Activated naive CD8-positive, alpha-beta T cell treated with anti-CD3 and anti-CD28 coated beads, Interleukin-2, amount 50 U/mL, for 24 hours (primary cell): Measurements from ENCODE around the gene USP24.
A peak's percentile ranks its signal among the peaks of the same experiment; 100 is the strongest.
"Not testable (repeated sequence)": the region's sequence is repeated elsewhere in the genome, so short reads cannot be mapped to it uniquely, and the experiment has no call there.

ENCODE experiments used
- ATAC-seq: fragments of 150-1000 bp; cut with Tn5 transposase; one replicate; pipeline ENCODE4 v1.10.0; 2021
- DNase-seq: peaks from one replicate; pipeline ENCODE4 v3.0.0; 2021
- H3K27ac Mint-ChIP-seq: one replicate; pipeline ENCODE4 v1.8.0; 2021; ENCODE audit warnings: mild to moderate bottlenecking, mixed read lengths
- H3K27me3 Mint-ChIP-seq: one replicate; pipeline ENCODE4 v1.8.0; 2021; ENCODE audit warnings: mixed read lengths
- H3K36me3 Mint-ChIP-seq: one replicate; pipeline ENCODE4 v1.8.0; 2021; ENCODE audit warnings: low read depth, mixed read lengths
- H3K4me1 Mint-ChIP-seq: one replicate; pipeline ENCODE4 v1.8.0; 2021; ENCODE audit warnings: mixed read lengths
- H3K4me3 Mint-ChIP-seq: one replicate; pipeline ENCODE4 v1.8.0; 2021; ENCODE audit warnings: mild to moderate bottlenecking, moderate library complexity, mixed read lengths
- H3K9me3 Mint-ChIP-seq: one replicate; pipeline ENCODE4 v1.8.0; 2021; ENCODE audit warnings: mixed read lengths

The USP24 gene

GRCh38 chr1:55244476-55245099 is 29.4 kb upstream of the USP24 start:
- Mint-ChIP-seq H3K27ac (no peak overlapping the region), H3K4me3 (no peak overlapping the region), H3K9me3 (no peaks in the 10 kb centered on the region), H3K27me3 (peaks cover 2% of the 10 kb centered on the region), H3K36me3 (no peaks in the 10 kb centered on the region), H3K4me1 (no peaks in the 10 kb centered on the region)
- DNase-seq (no peak), ATAC-seq (no peak)

DNA sequence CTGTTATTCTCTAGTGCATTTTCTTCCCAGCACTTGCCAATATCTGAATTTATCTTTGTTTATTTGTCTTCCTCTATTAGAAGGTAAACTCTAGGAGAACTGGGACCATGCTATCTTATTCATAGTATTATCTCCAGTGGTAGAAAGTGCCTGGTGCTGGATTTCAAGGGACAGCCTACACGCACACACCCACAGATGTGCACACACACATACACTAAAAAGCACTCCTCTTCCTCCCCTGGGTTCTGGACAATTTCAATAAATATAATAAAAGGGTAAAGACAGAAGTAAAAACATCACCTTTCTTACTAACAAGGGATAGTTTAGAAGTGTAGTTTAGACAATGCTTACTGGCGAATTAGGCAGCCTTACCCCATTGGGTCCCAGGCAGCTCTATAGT is 28.5 kb upstream of the USP24 start:
- DNase-seq (no peak), ATAC-seq (no peak)
- no peak overlapping the region for H3K27ac Mint-ChIP-seq
- H3K4me3 Mint-ChIP-seq = no peak overlapping the region
- H3K9me3 Mint-ChIP-seq = no peaks in the 10 kb centered on the region
- no peaks in the 10 kb centered on the region for H3K4me1 Mint-ChIP-seq
- no peaks in the 10 kb centered on the region for H3K36me3 Mint-ChIP-seq
- H3K27me3 Mint-ChIP-seq = peaks cover 2% of the 10 kb centered on the region

DNA sequence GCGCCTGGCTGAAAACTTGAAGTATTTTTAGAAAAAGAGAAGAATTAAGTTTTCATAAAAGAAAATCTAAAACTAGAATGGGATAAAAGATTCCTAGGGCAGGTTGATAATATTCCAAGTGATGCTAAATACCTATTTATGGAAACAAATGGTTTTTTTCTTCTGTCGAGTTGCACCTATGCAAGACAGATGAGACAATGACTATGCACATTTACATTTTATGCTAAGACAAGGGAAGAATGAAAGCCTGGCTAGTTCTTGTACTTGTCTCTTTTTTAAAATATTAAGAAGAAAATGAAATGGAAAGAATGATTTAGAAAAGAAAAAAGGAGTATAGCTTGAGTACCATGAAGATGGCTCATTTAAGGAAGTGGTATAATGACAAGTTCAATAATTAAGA is 24.4 kb upstream of the USP24 start:
- no peak overlapping the region for H3K4me3 Mint-ChIP-seq
- no peaks in the 10 kb centered on the region for H3K4me1 Mint-ChIP-seq
- DNase-seq (no peak), ATAC-seq (no peak)
- no peak overlapping the region for H3K27ac Mint-ChIP-seq
- no peaks in the 10 kb centered on the region for H3K36me3 Mint-ChIP-seq
- no peaks in the 10 kb centered on the region for H3K9me3 Mint-ChIP-seq
- peaks cover 5% of the 10 kb centered on the region for H3K27me3 Mint-ChIP-seq

GRCh38 chr1:55235722-55236121 is 20.6 kb upstream of the USP24 start:
- no peak for DNase-seq
- H3K36me3 Mint-ChIP-seq = no peaks in the 10 kb centered on the region
- no peak overlapping the region for H3K4me3 Mint-ChIP-seq
- no peak for ATAC-seq
- peaks cover 5% of the 10 kb centered on the region for H3K4me1 Mint-ChIP-seq
- H3K27ac Mint-ChIP-seq = no peak overlapping the region
- H3K27me3 Mint-ChIP-seq = peaks cover 14% of the 10 kb centered on the region
- no peaks in the 10 kb centered on the region for H3K9me3 Mint-ChIP-seq

GRCh38 chr1:55234016-55234415 is 18.9 kb upstream of the USP24 start:
- no peak overlapping the region for H3K27ac Mint-ChIP-seq
- H3K4me1 Mint-ChIP-seq = peaks cover 5% of the 10 kb centered on the region
- no peak for ATAC-seq
- H3K9me3 Mint-ChIP-seq = no peaks in the 10 kb centered on the region
- DNase-seq = no peak
- peaks cover 13% of the 10 kb centered on the region for H3K27me3 Mint-ChIP-seq
- H3K4me3 Mint-ChIP-seq = no peak overlapping the region
- H3K36me3 Mint-ChIP-seq = no peaks in the 10 kb centered on the region

- H3K4me3 Mint-ChIP-seq = no peak overlapping the region
These were observed 18.1 kb upstream of the USP24 start for GRCh38 chr1:55233145-55233777.

GRCh38 chr1:55232448-55233144 is 17.4 kb upstream of the USP24 start:
- DNase-seq (no peak), ATAC-seq (no peak)
- Mint-ChIP-seq H3K4me3 (no peak overlapping the region), H3K27ac (no peak overlapping the region), H3K4me1 (peaks cover 5% of the 10 kb centered on the region), H3K9me3 (peaks cover 1% of the 10 kb centered on the region), H3K36me3 (peaks cover 2% of the 10 kb centered on the region), H3K27me3 (peaks cover 13% of the 10 kb centered on the region)

More at GRCh38 chr1:55233145-55233777, 18.1 kb upstream of the USP24 start:
- H3K9me3 Mint-ChIP-seq = no peaks in the 10 kb centered on the region
- ATAC-seq (no peak), DNase-seq (no peak)
- no peak overlapping the region for H3K27ac Mint-ChIP-seq
- H3K27me3 Mint-ChIP-seq = peaks cover 13% of the 10 kb centered on the region
- peaks cover 2% of the 10 kb centered on the region for H3K36me3 Mint-ChIP-seq
- H3K4me1 Mint-ChIP-seq = peaks cover 5% of the 10 kb centered on the region

GRCh38 chr1:55231745-55232144 is 16.6 kb upstream of the USP24 start:
- Mint-ChIP-seq H3K27ac (no peak overlapping the region), H3K27me3 (peaks cover 13% of the 10 kb centered on the region), H3K9me3 (peaks cover 6% of the 10 kb centered on the region), H3K4me1 (peaks cover 5% of the 10 kb centered on the region), H3K4me3 (no peak overlapping the region), H3K36me3 (peaks cover 4% of the 10 kb centered on the region)
- ATAC-seq (no peak), DNase-seq (no peak)

GRCh38 chr1:55230659-55231058 is 15.5 kb upstream of the USP24 start:
- DNase-seq (no peak), ATAC-seq (no peak)
- H3K4me3 Mint-ChIP-seq = no peak overlapping the region
- no peak overlapping the region for H3K27ac Mint-ChIP-seq
- H3K4me1 Mint-ChIP-seq = peaks cover 7% of the 10 kb centered on the region
- H3K36me3 Mint-ChIP-seq = peaks cover 4% of the 10 kb centered on the region
- H3K9me3 Mint-ChIP-seq = peaks cover 6% of the 10 kb centered on the region
- peaks cover 13% of the 10 kb centered on the region for H3K27me3 Mint-ChIP-seq

DNA sequence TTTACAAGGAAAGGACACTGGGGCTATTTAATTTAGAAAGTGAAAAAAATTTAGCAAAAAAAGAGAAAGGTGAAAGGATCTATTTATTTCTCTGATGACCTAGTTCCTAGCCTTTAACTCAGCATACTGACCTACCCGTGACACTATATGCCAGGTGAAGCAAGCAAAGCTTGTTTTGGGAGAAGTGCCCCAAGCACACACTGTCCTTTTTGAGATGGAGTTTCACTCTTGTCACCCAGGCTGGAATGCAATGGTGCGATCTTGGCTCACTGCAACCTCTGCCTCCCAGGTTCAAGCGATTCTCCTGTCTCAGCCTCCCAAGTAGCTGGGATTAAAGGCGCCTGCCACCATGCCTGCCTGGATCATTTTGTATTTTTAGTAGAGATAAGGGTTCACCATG is 14.6 kb upstream of the USP24 start:
- H3K4me1 Mint-ChIP-seq, DNase-seq, H3K36me3 Mint-ChIP-seq, H3K27ac Mint-ChIP-seq, H3K4me3 Mint-ChIP-seq, ATAC-seq, H3K9me3 Mint-ChIP-seq: not testable (repeated sequence)
- H3K27me3 Mint-ChIP-seq = peaks cover 11% of the 10 kb centered on the region

DNA sequence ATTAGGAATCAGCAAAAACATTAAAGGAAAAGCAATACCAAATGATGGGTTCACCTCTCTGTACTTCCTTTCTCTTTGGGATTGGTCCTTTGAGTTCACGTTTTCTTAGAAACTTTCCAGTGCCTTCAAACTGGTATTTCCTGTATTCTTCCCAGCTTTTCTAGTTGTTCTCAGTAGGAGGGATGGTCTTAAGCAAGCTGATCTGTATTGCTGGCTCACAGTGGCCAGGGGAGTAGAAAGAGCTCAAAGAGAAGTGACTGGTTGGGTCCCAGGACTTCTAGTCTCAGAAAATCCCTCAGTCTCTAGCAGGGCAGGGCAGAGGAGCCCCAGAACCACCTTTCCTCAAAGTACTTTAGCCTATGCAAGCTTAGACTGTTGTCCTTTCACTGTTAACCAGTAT is 10.1 kb upstream of the USP24 start:
- Mint-ChIP-seq H3K9me3 (peaks cover 6% of the 10 kb centered on the region), H3K36me3 (peaks cover 4% of the 10 kb centered on the region), H3K4me3 (no peak overlapping the region), H3K4me1 (peaks cover 1% of the 10 kb centered on the region), H3K27ac (no peak overlapping the region), H3K27me3 (no peaks in the 10 kb centered on the region)
- no peak for DNase-seq
- ATAC-seq = no peak

GRCh38 chr1:55224729-55225128 is 9.6 kb upstream of the USP24 start:
- H3K4me3 Mint-ChIP-seq = no peak overlapping the region
- H3K27me3 Mint-ChIP-seq = no peaks in the 10 kb centered on the region
- DNase-seq (no peak), ATAC-seq (no peak)
- peaks cover 4% of the 10 kb centered on the region for H3K36me3 Mint-ChIP-seq
- no peak overlapping the region for H3K27ac Mint-ChIP-seq
- peaks cover 6% of the 10 kb centered on the region for H3K9me3 Mint-ChIP-seq
- peaks cover 1% of the 10 kb centered on the region for H3K4me1 Mint-ChIP-seq

- no peaks in the 10 kb centered on the region for H3K27me3 Mint-ChIP-seq
- H3K36me3 Mint-ChIP-seq = no peaks in the 10 kb centered on the region
- ATAC-seq (no peak), DNase-seq (no peak)
- H3K4me3 Mint-ChIP-seq = no peak overlapping the region
- H3K27ac Mint-ChIP-seq = no peak overlapping the region
- H3K9me3 Mint-ChIP-seq = no peaks in the 10 kb centered on the region
- peaks cover 16% of the 10 kb centered on the region for H3K4me1 Mint-ChIP-seq
These were observed 7.0 kb upstream of the USP24 start for GRCh38 chr1:55222152-55222551.

DNA sequence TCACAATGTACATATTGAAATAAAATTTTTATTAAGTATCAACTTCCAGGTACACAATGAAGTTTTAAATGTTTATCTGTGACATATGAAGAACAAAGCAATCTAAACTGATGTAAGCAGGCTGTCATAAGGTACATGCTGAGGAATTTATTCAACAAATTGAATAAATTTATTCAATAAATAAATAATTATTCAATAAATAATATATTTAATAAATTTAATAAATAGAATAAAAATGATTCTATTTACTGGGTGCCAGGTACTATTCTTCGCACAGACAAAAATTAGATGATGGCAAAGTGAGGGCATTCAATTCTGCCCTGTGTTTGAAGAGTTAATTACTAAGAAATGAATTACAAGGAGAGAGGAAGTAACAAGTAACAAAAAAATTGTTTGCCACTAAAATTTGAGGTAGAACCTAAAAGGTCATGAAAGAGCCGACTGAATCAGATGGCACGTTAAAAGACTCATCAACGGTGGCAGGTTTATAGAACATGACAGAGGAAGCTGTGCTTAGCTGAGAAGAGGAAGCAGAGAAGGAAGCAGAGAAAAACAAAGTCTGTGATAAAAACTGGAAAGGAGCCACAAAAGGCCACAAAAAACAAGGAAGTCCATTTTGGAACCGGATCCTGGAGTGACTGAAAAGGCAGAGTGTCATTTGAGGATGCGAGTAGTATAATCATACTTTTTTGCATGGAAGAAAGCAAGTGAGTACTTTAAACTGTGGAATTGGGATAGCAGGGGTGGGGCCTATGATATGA is 2.2 kb upstream of the USP24 start:
- DNase-seq (peak; percentile 12), ATAC-seq (peak; percentile 41)
- Mint-ChIP-seq H3K27me3 (peaks cover 2% of the 10 kb centered on the region), H3K4me1 (peaks cover 41% of the 10 kb centered on the region), H3K4me3 (peak overlapping the region; percentile 70), H3K9me3 (no peaks in the 10 kb centered on the region), H3K27ac (peak overlapping the region; percentile 86), H3K36me3 (peaks cover 7% of the 10 kb centered on the region)
